Amniotic stem cell (primary cell): ENCODE data around the gene PUM2.

Experiments
- DNase-seq: peaks from one replicate; lab custom pipeline; 2025; lab: John Stamatoyannopoulos, UW

PUM2 gene

DNA sequence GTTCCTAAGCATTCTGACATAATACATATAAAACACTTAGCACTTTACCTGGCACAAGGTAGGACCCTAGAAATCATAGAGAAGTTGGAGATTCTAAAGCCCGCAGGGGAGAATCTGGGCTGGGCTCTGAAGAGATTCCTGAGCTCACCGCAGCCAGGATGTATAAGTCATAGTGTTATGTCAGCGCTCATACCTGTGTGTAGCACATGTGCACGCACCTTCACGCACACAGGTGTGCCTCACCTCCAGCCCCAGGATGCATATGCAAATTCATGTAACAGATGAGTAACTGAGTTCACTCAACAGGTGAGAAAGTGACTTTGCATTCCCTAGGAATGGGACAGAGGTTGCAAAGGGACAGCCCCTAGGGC lies 117.8 kb downstream of the PUM2 start:
- no peak for DNase-seq

DNA sequence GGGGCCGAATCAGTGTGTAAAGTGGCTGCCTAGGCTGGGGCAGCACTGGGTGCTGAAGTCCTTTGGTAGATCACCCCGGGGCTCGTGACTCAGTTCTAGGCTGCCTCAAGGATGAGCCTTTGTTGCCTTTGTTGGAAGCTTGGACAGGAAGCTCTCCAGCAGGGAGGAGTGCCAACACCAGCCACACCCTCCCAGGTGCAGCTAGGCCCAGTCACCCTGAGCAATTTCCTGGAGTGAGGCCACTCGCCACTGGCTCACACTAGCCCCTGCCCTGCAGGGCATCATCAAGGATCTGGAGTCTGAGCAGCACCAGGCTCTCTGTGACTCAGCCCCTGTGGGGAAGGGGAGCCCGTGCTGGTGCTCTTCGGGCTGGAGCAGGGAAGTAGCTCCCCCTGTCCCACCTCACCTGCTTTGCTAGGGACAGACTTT lies 119.0 kb downstream of the PUM2 start:
- DNase-seq, result no peak

DNA sequence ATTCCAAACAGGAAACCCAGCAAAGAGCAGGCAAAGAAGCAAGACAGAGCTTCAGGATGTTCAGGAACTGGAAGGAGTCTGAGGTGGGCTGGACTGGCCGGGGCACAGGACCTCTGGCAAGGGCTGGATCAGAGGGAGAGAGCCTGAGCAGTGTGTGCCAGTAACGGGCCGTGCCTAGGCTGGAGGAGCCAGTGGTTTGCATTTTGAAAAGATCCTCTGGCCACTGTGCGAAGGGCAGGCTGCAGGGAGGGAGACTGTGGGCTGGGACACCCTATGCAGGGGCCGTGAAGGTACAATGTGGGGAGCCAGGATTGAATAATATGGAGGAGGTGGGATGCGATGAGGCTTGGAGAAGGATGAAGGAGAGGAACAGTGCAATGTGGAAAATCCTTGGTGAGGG lies 119.5 kb downstream of the PUM2 start:
- DNase-seq, result no peak

DNA sequence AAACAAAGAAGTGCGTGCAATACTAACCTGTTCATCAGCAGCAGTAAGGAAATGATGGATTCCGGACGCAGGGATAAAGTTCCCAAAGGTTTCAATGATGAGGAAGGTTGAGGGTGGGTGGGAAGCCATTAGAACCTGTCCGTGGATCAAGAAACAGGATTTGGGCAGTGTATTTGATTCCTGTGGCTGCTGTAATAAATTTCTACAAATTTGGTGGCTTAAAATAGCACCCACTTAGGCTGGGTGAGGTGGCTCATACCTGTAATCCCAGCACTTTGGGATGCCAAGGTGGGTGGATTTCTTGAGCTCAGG lies 120.6 kb downstream of the PUM2 start:
- DNase-seq, result no peak

DNA sequence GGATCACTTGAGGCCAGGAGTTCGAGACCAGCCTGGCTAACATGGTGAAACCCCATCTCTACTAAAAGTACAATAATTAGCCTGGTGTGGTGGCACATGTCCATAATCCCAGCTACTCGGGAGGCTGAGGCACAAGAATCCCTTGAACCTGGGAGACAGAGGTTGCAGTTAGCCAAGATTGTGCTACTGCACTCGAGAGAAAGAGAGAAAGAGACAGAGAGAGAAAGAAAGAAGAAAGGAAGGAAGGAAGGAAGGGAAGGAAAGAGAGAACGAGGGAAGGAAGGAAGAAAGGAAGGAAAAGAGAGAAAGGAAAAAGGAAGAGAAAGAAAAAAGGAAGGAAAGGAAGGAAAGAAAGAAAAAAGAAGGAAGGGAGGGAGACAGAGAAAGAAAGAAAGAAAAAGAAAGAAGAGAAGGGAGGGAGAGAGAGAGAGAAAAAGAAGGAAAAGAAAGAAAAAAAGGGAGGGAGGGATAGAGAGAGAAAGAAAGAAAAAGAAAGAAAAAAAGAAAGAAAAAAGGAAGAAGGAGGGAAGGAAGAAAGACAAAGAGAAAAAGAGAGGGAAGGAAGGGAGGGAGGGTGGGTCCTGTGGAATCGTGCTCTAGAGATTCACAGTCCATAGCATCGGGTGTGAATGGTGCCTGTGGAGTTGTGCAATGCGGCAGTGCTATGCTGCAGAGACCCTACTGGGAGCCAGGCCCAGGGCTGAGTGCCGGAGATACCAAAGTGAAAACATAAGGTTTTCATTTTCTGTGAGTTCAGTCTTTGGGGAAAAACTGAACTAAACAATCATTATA lies 121.1 kb downstream of the PUM2 start:
- DNase-seq, result no peak

DNA sequence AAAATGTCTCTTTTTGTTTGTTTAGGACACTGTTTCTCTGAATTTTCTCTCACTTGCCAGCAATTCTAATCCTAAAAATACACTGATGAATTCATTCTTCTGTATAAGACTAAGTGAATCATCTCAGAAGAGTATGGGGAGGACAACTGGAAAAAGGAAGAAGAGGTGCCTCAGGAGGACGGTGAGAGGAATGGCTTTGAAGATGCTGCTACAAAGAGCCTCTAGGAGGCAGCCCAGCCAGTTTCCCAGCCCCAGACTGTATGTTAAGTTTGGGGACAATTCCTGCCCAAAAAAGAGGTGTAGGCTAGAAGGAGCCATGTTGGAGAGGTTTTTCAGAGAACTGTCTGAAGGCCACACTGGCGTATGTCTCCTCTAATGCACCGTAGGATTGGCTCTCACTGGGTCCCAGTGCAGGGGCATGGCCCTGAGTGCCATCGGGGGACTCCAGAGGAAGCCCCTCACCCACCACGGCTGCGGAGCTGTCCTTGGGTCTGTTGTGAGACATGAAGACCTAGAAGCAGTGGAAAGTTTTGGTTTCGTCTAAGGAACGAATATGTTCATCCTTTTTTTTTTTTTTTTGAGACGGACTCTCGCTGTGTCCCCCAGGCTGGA lies 122.6 kb downstream of the PUM2 start:
- no peak for DNase-seq

DNA sequence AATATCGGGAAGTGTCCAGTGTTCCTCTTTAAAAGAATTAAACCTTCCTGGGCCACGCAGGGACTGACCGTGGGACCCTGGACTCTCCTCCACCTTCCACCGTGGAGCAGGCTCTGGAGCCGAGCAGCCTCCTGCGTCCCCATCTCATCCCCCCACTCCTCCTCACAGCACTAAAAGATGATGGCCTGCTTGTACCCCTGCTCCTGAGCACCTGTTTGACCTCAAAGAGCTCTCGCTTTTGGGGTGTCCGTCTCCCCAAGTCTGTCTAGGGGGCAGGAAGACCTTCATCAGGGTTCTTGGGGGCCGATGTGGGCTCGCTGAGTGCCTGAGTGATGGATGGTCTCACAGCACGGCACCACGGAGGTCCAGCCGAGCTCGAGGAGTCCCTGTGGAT lies 124.5 kb downstream of the PUM2 start:
- DNase-seq, result no peak

DNA sequence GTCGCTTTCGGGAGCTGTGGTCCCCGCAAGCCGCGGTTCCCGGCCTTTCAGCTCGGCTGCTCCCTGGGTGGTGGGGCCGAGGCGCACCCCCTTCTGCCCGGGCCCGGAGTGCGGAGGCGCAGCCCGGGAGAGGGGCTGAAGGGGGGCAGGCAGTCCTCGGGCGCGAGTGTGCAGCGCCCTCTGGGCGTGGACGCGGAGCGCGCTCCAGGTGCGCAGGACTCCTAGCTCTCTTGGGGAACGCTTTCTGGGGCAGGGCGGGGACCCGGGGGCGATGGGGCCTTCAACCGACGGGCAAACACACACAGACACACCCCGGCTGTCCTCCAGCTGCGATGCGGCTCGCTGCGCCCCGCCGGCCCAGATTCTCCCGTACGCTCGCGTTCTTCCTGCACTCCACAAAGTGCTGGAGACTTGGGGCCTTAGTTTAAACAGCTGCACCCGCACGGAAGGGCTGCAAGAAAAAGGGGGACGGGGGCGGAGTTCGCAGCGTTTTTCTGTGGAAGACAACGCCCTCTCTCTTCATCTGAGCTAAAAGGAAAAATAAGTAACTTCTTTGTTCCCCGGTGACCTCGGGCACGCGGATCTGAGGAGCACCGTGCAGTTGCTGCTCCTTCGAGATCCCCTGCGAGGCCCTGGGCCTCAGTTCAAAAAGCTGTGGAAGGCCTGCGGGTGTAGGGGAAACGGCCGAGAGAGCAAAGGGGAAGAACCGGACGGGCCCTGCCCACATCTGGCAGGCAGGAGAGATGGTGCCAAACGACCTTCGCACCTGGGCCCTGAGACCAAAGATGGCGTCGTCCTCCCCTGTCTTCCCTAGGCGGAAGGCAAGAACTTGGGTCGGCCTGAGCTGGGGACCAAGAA lies 125.1 kb downstream of the PUM2 start:
- DNase-seq, result no peak

DNA sequence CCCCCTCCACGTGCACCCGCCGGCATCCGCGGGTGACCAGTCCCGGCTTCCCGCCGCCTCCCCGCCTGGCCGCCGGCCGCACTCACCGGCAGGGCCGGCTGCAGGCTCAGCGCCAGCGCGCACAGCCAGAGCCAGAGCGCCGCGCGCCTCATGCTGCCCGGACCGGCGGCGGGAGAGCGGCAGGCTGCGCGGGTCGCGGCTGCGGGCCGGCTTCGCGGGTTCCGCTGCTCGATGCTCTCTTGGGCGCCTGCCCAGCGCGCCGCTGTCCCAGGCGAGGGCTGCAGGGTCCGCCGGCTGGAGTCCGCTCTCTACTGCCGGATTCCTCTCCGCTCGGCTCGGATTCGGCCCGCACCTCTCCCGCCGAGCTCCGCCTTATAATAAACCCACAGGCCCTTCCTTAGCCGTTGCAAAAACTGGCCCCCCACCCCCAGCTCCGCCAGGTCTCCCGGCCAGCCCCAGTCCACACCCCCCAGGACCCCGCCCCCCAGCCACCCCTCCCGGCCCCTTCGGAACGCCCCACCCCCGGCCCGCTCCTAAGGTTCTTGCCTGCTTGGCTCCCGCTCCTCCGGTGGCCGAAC lies 125.8 kb downstream of the PUM2 start, which contains the start of gene SDC1:
Gene SDC1 (minus strand): TSS at position 415 of the 578 bp plus-strand sequence. CDS start 263 bp downstream, at position 152.
- DNase-seq, result no peak

DNA sequence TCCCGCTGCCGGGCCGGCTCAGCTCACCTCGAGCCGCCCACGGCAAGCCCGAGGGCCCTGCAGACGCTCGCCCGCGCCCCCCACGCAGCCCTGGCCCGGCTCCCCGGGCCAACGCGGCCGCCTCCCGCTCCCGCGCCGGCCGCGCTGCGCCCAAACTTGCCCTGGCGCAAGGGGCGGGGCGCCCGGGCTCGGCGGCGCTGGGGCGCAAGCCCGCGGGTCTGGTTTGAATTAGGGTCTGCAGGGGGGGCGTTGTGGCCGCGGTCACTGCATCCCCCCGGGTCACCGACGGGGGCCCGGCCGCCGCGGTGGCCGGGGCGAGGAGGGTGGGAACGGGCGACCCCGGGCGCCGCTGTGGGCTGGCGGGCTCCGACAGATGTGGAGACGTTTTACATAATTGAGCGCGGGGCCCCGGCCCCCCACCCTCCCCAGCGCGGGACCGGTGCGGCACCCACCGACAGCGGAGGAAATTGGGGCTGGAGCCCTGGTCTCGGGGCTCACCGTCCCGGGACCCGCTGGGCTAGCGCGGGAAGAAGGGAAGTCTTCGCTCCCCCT lies 126.4 kb downstream of the PUM2 start:
- DNase-seq, result no peak

DNA sequence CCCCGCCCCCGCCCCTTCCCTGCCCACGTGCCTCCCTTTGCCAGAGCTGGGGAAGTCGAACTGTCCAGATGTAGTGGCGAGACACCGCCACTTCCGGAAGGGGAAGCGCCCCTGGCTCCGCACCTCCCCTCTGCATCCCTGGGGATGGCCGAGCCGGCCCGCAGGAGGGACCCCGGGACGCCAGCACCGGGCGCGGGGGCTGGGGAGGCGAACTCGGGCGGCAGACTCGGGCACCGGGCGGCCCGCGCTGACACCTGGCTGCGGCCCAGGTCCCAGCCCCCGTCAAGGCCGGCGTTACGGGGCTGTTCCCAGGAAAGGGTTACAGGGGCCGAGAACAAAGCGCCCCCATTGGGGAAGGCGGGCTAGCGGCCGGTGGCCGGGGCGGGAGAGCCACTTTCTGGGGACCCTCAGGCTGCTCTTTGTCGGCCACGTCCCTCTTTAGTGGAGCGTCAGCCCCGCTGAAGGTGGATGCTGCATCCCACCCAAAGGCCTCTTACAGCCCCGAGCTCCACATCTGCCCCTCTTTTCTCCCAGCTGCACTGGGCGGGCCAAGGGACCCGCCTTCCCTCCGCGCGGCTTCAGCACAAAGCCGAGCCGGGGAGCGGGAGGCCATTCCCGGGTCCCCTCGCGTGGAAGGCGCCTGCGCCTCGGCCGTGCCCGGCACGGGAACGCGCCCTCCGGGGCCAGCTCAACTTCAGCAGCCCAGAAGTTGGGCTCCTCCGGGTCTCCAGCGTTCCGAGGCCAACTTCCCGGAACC lies 127.1 kb downstream of the PUM2 start:
- no peak for DNase-seq

DNA sequence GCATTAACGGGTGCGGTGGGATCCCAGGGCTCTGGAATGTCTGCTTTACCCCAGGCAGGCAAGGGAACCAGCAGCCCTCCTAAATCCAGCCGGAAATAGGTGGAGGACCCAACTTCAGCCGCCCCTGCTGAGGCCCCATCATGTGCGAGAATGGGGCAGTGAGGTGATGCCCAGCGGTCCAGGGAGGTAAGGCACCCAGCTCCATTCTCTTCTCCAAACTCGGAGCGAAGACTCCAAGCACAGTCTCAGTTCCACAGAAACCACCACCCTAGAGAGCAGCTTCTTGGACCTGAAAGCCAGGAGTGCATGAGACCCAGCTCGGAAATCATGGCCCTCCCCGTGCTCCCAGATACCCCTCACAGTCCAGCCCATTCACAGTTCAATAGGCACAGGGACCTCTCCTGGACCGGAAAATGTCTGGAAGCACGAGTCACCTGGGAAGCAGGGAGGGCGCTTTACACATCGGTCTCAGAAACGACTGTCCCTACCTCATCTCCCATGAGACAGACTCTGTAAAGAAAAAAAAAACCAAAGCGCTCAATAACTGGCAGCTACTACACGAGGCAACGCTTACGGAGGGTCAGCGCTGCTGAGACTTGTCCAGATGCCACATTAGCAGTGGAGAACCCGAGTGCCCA lies 127.8 kb downstream of the PUM2 start:
- no peak for DNase-seq

DNA sequence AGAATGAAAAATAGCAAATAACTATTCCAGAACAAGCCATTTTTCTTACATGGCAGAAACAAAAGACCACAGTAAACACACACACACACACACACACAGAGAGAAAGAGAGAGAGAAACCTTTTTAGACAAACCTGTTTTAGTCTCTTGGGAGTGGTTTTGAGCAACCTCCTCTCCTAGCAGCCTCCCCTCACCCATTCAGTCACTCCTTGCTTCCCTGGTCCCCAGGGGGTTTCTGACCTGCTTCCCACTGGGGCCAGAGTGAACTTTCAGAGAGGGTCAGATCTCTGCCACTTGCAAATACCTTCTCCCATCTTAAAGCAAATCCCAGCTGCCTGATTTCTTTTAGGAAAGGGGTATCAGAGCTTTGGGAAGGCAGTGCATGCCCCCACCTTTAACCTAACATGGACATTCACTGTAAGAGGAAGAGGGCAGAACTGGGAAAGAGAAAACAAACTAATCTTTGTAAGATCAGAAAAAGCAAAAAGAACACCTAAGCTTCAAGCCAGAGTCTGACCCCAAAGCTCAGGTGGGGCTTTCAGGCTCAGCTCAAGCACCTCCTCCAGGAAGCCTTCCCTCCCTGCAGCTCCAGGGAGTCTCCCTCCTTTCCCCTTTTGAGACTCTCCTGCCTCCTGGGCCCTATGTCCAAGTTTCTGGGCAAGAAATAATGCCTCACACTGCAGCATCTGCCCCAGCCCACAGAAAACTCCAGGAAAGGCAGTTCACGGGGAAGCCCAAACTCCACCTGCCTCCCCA lies 128.5 kb downstream of the PUM2 start:
- DNase-seq, result no peak

DNA sequence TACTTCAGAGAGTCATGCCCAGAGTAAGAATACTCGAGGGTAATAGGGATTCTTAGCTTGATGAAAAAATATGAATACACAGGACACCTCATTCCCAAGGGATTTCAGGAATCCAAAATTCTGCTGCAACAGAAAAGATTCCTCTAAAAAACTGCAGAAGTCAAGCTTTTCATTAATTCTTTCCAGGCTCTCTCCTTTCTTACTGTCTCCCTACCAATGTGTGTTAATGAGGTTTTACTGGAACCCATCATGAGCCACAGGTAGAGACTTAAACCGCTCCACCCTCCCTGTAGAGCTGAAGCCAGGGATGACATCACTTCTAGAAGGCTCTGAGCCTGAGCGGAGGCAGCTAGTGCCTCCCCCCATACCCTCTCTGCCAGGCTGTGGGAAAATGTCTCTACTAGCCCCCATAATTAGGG lies 129.1 kb downstream of the PUM2 start:
- peak; percentile 30 for DNase-seq

DNA sequence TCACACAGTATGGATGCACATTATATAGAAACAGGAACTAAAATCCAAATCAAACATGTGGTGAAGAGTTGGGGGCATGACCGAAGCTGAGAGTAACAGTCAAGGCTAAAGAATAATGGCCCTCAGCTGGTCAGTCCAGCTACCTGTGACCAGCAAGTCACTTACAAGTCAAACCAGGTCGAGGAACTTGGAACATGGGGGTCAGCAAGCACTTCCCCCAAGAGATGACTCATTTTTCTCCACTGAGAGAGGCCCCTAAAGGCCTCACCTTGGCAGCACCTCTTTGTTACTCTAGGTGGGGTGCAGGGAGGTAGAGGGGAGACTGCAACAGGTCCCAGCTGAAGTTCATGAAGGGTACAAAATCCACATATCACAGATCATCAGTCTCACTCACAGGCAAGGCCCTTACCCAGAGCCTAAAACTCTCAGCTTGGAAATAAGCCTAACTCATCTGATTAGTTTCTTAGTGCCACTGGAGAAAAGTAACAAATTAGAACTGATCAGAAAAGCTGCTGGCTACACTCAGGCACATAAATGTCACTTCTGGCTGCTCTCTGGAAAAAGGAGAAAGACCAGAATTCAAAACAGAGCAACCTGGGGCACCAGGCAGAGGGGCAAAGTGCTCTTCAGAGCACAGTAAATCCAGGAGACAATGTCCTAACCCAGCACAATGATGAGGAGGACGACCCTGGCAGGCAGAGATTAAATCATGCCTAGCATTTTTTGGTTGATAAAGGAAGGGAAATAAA lies 129.7 kb downstream of the PUM2 start:
- no peak for DNase-seq

DNA sequence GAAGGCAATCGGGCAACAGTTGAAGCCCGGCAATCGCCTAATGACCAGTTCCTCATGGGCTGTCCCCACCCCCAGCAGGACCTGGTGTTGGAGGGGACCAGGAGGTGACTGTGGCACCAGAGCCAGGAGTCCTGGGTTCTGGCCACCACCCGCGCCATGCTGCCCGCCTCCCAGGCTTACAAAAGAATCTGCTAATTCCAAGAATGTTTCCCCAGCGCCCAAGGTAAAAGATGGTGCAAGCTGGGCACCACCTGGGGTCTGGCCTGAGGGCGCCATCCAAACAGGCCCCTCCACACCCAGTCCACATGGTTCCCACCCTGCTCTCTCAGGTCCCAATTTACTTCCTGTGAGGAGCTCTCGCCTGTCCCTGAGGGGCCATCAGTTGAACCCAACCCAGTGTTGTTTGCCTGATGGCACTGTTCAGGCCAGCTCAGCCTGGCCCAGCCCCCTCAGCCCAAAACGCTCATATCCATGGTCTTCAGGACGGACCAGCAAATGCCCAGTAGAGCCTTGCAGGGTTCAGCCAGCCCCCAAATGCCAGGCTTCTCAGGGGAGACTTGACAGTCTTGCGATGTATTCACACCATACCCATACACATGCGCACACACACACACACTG lies 130.8 kb downstream of the PUM2 start:
- no peak for DNase-seq

DNA sequence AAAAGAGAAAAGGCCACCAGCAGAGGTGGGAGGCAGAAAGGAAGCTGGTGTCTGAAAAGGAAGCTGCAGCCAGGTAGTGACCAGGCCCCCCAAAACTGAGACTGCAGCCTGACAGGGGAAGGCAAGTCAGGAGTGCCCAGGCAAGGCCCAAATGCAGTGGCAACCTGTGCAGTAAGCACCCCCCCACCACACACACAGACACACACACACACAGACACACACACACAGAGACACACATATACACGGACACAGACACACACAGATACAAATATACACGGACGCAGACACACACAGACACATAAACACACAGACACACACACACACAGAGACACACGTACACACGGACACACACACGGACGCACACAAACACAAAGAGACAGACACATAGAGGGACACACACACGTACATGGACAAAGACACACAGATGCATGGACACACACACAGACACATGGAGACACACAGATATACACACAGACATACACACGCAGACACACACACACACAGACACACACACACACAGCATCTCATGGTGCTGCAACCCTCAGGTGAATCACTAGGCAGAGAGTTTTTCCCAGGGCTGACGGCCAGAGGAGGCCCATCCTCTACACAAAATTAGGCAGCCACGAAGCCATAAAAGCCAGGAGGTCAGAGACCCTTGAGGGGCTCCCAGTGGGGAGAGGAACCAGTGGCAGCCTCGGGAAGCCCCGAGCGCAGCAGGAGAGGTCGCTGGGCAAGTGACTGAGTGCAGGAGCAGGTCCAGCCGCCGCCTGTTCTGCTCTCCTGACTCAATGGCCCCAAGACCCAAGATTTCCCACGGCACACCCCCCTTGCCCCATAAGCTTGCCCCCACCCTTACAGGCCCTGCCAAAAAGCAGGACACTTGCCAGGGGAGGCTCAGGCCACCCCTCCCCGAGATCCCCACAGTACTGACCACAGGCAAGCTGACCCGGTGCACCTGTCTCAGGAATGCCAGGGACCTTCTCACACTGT lies 132.0 kb downstream of the PUM2 start:
- no peak for DNase-seq
